GM12878 (cell line): ENCODE measurements around the gene NUP205. TPM values are rescaled to one million over a fixed set of nuclear protein-coding genes. Genes with fewer than 3 reads are reported as not detected.

Source experiments
- ATAC-seq: fragments of 200-7000 bp; cut with Tn5 transposase; 3 replicates; pipeline ENCODE4 v1.9.1; 2020; ENCODE audit warnings: mild to moderate bottlenecking, moderate library complexity
- BruUV-seq: library from RNA; stranded (reverse); fragments of 400-500 nt; replicated peaks from 2 replicates; lab custom pipeline; 2021; lab: Mats Ljungman, UMichigan
- CTCF ChIA-PET: fragments of 300-600 bp; sonication (Branson Sonifier 250); formaldehyde crosslinking; extraction: SDS; loops from one replicate; lab custom pipeline; 2021; ENCODE audit warnings: inconsistent platforms; lab: Yijun Ruan, JAX
- POLR2A ChIA-PET: fragments of 350-600 bp; formaldehyde crosslinking; extraction: SDS; loops from one replicate; lab custom pipeline; 2021; ENCODE audit warnings: inconsistent platforms; lab: Charles Lee
- RAD21 ChIA-PET: fragments of 300-600 bp; sonication (Branson Sonifier 250); formaldehyde crosslinking; loops from one replicate; lab custom pipeline; 2023; ENCODE audit warnings: antibody characterized with exemption; ENCODE audit not compliant: unreplicated experiment; lab: Charles Lee
- SMC1A ChIA-PET: fragments of 300-600 bp; sonication (Branson Sonifier 250); formaldehyde crosslinking; loops from one replicate; lab custom pipeline; 2023; ENCODE audit not compliant: unreplicated experiment, uncharacterized antibody; lab: Charles Lee
- DNase-seq: peaks from one replicate; pipeline ENCODE4 v3.0.0-alpha.2; 2011; ENCODE audit warnings: low read depth, low spot score
- FAIRE-seq: peaks from 3 replicates; lab custom pipeline; 2011; peaks lifted over from hg19 to GRCh38; lab: Jason Lieb, UNC
- H2AFZ ChIP-seq: 2 replicates; pipeline ENCODE4 v1.6.0; 2011; ENCODE audit warnings: low read depth, low read length, control low read depth; ENCODE audit not compliant: control insufficient read depth
- H3K27ac ChIP-seq: 2 replicates; pipeline ENCODE4 v1.5.1; 2011; ENCODE audit warnings: control low read depth; ENCODE audit not compliant: control insufficient read depth, insufficient read depth
- H3K27me3 ChIP-seq, 2 experiments: replicated peaks in 1 of 2; 2 replicates each; pipeline versions ENCODE4 v1.6.0 to v1.6.1; 2011; ENCODE audit warnings: low read length in 1 of 2; ENCODE audit not compliant: control insufficient read depth in 2 of 2, insufficient read depth in 2 of 2
- H3K36me3 ChIP-seq, 2 experiments: 2 replicates each; pipeline ENCODE4 v1.5.1; 2011; ENCODE audit warnings: low read length in 1 of 2; ENCODE audit not compliant: control insufficient read depth in 2 of 2, insufficient read depth in 2 of 2
- H3K4me1 ChIP-seq: 2 replicates; pipeline ENCODE4 v1.6.1; 2011; ENCODE audit warnings: mild to moderate bottlenecking, low read length, moderate library complexity, mixed read lengths; ENCODE audit not compliant: control insufficient read depth, insufficient read depth
- H3K4me2 ChIP-seq: 2 replicates; pipeline ENCODE4 v1.6.0; 2011; ENCODE audit warnings: control low read depth; ENCODE audit not compliant: control insufficient read depth, insufficient read depth
- H3K4me3 ChIP-seq: fragments of 200-600 bp; sonication (generic); 2 replicates; pipeline ENCODE4 v1.5.1; 2016
- H3K79me2 ChIP-seq: 2 replicates; pipeline ENCODE4 v1.6.0; 2011; ENCODE audit warnings: low read length; ENCODE audit not compliant: control insufficient read depth, insufficient read depth
- H3K9ac ChIP-seq: 2 replicates; pipeline ENCODE4 v1.8.0; 2011; ENCODE audit warnings: low read length, control low read depth, mixed read lengths; ENCODE audit not compliant: control insufficient read depth, insufficient read depth
- H3K9me3 ChIP-seq: replicated peaks from 3 replicates; pipeline ENCODE4 v1.5.1; 2011; ENCODE audit warnings: mild to moderate bottlenecking, low read length; ENCODE audit not compliant: control insufficient read depth, insufficient read depth
- H4K20me1 ChIP-seq: 2 replicates; pipeline ENCODE4 v1.6.0; 2011; ENCODE audit not compliant: control insufficient read depth, insufficient read depth
- CEBPB ChIP-seq, 2 experiments: fragments of 150-350 bp in 1 of 2; IDR thresholded peaks; 2 replicates each; pipeline ENCODE4 v1.6.1; 2012 to 2014; ENCODE audit warnings: low read depth in 2 of 2, low read length in 2 of 2, borderline replicate concordance in 1 of 2, inconsistent platforms in 1 of 2
- IKZF2 ChIP-seq, 2 experiments: fragments of 450-650 bp; IDR thresholded peaks; 2 replicates each; pipeline ENCODE4 v1.6.1; 2017; ENCODE audit warnings: mild to moderate bottlenecking in 2 of 2, moderate library complexity in 2 of 2
- LARP7 ChIP-seq: fragments of 450-650 bp; IDR thresholded peaks from 2 replicates; pipeline ENCODE4 v1.6.1; 2017; ENCODE audit warnings: mild to moderate bottlenecking
- RAD21 ChIP-seq: IDR thresholded peaks from 2 replicates; pipeline ENCODE4 v1.6.1; 2011; ENCODE audit warnings: mild to moderate bottlenecking, low read depth, low read length, moderate library complexity; ENCODE audit not compliant: insufficient read depth
- SIN3A ChIP-seq: IDR thresholded peaks from 2 replicates; pipeline ENCODE4 v1.6.1; 2012; ENCODE audit warnings: low read depth, low read length, improper control_type of control experiment
- USF1 ChIP-seq: IDR thresholded peaks from 2 replicates; pipeline ENCODE4 v1.6.1; 2011; ENCODE audit warnings: borderline replicate concordance, low read depth, mild to moderate bottlenecking, moderate library complexity, mixed read lengths, low read length; ENCODE audit not compliant: insufficient read depth; ENCODE audit errors: extremely low read length
- ZZZ3 ChIP-seq: IDR thresholded peaks from 2 replicates; pipeline ENCODE4 v1.6.1; 2011; ENCODE audit warnings: low read depth; ENCODE audit not compliant: control insufficient read depth, insufficient read length
- WGBS: methylation state at CpG from one replicate; pipeline ENCODE4 v1.1.6; 2016; ENCODE audit warnings: low lambda C conversion rate; ENCODE audit not compliant: insufficient replicate concordance, insufficient coverage; ENCODE audit errors: missing lambda C conversion rate; 5-methylcytosine and 5-hydroxymethylcytosine counted together
- in situ Hi-C: fragments of 300-500 bp; cut with MboI; formaldehyde crosslinking; loops from 9 replicates; pipeline ENCODE4 v1.14.3; 2018; ENCODE audit warnings: mixed read lengths
- intact Hi-C: fragments of 100-400 bp; cut with micrococcal nuclease; formaldehyde crosslinking; loops from one replicate; pipeline ENCODE4 v1.14.2; 2022; ENCODE audit not compliant: unreplicated experiment
- polyA plus RNA-seq, 11 experiments: library from polyadenylated mRNA; depleted of rRNA in 4 of 11; unstranded in 6 of 11; stranded (reverse) in 5 of 11; fragments of >200 nt; fragmentation: Nextera tagmentation in 4 of 11; fragmentation: Illumina TruSeq in 1 of 11; extraction: Ambion mirVana in 4 of 11; extraction: Trizol in 1 of 11; gene quantifications; 1 replicate in 1 of 11; 2 replicates in 10 of 11; pipeline versions ENCODE4 v1.2.1 to v1.2.3, GENCODE V29; 2011 to 2016; ENCODE audit warnings: inconsistent platforms in 2 of 11, missing spikeins in 2 of 11, low read depth in 1 of 11
- total RNA-seq, 4 experiments: library from RNA; depleted of rRNA in 3 of 4; stranded (reverse); fragments of >200 nt in 3 of 4; fragmentation: Illumina TruSeq in 1 of 4; extraction: Trizol in 1 of 4; gene quantifications; 2 replicates each; pipeline versions ENCODE4 v1.2.1 to v1.2.3, GENCODE V29; 2013 to 2021
- TF ChIP-seq, protein P1 (sequence below): fragments of 450-650 bp; formaldehyde crosslinking; IDR thresholded peaks from 2 replicates; pipeline ENCODE4 v1.4.0; 2022; ENCODE audit warnings: mild to moderate bottlenecking, moderate library complexity
- TF ChIP-seq, protein P2 (sequence below): fragments of 450-650 bp; IDR thresholded peaks from 2 replicates; pipeline ENCODE4 v1.6.1; 2016; ENCODE audit warnings: mild to moderate bottlenecking, moderate library complexity, borderline replicate concordance
- TF ChIP-seq, protein P3 (sequence below): fragments of 450-650 bp; formaldehyde crosslinking; IDR thresholded peaks from 2 replicates; pipeline ENCODE4 v1.5.0; 2022; ENCODE audit warnings: mild to moderate bottlenecking, missing genetic modification characterization

NUP205 gene
- total and polyA plus RNA-seq, 10 of the 15 experiments (the other 5 are each of a cell fraction or from before 2014, with no cell fraction given): 41.4 to 110 (median 85.9) TPM

DNA sequence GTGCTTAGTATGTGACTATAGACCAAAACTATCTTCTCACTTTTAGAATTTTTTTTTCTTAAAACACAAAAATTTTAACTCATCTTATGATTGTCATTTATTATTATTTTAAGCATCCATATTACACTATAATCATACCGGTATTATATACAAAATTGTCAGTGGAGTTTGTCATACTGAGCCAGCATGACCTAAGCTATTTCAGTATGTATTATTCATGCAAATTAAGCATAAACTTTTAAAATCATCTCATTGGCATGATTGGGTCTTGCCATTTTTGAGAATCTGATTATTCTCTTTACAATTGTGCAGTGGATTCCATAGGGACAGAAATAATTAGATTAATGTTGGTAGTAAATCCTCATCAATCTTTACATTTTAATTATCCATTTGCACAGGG, 58.4 kb downstream of the NUP205 start:
- no TSS peak for BruUV-seq
- Histone ChIP-seq H3K27ac (no peak overlapping the region), H4K20me1 (no peaks in the 10 kb centered on the region), H3K4me2 (no peak overlapping the region), H3K27me3 (no peaks in the 10 kb centered on the region), H2AFZ (no peak overlapping the region), H3K9ac (no peak overlapping the region), H3K4me1 (no peaks in the 10 kb centered on the region), H3K79me2 (no peaks in the 10 kb centered on the region), H3K4me3 (no peak overlapping the region), H3K9me3 (no peaks in the 10 kb centered on the region), H3K36me3 (peaks cover 3 to 14% of the 10 kb centered on the region in 2 experiments)
- 100% methylated on average over 1 of the region's 1 CpG for WGBS
- POLR2A ChIA-PET: no interaction called here
- intact Hi-C loops: loop anchor here (2.0 to 5.0 kb wide), 2 partner anchors 15 to 34 kb away; no protein-coding TSS in a partner anchor
- ATAC-seq: no peak
- SMC1A ChIA-PET: interaction anchor here (0.6 kb wide), 1 partner anchor 146 kb away, joined by 3 read pairs; no protein-coding TSS in a partner anchor
- RAD21 ChIA-PET: no interaction called here
- CTCF ChIA-PET: interaction anchor here (1.6 to 2.0 kb wide), 3 partner anchors 12 to 238 kb away, joined by 3 to 7 read pairs (median 4); no protein-coding TSS in a partner anchor
- no peak for DNase-seq
- FAIRE-seq: no peak
- in situ Hi-C loops: no loop called here
- TF ChIP-seq LARP7: no peak
- TF ChIP-seq RAD21: no peak
- TF ChIP-seq SIN3A: no peak
- TF ChIP-seq, protein P1, sequence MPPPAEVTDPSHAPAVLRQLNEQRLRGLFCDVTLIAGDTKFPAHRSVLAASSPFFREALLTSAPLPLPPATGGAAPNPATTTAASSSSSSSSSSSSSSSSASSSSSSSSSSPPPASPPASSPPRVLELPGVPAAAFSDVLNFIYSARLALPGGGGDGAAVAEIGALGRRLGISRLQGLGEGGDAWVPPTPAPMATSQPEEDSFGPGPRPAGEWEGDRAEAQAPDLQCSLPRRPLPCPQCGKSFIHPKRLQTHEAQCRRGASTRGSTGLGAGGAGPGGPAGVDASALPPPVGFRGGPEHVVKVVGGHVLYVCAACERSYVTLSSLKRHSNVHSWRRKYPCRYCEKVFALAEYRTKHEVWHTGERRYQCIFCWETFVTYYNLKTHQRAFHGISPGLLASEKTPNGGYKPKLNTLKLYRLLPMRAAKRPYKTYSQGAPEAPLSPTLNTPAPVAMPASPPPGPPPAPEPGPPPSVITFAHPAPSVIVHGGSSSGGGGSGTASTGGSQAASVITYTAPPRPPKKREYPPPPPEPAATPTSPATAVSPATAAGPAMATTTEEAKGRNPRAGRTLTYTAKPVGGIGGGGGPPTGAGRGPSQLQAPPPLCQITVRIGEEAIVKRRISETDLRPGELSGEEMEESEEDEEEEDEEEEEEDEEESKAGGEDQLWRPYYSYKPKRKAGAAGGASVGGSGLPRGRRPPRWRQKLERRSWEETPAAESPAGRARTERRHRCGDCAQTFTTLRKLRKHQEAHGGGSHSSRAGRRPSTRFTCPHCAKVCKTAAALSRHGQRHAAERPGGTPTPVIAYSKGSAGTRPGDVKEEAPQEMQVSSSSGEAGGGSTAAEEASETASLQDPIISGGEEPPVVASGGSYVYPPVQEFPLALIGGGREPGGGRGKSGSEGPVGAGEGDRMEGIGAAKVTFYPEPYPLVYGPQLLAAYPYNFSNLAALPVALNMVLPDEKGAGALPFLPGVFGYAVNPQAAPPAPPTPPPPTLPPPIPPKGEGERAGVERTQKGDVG: no peak
- no peak for TF ChIP-seq ZZZ3
- no peak for TF ChIP-seq IKZF2 (IDR thresholded peaks at IDR 0.05)
- TF ChIP-seq, protein P2, sequence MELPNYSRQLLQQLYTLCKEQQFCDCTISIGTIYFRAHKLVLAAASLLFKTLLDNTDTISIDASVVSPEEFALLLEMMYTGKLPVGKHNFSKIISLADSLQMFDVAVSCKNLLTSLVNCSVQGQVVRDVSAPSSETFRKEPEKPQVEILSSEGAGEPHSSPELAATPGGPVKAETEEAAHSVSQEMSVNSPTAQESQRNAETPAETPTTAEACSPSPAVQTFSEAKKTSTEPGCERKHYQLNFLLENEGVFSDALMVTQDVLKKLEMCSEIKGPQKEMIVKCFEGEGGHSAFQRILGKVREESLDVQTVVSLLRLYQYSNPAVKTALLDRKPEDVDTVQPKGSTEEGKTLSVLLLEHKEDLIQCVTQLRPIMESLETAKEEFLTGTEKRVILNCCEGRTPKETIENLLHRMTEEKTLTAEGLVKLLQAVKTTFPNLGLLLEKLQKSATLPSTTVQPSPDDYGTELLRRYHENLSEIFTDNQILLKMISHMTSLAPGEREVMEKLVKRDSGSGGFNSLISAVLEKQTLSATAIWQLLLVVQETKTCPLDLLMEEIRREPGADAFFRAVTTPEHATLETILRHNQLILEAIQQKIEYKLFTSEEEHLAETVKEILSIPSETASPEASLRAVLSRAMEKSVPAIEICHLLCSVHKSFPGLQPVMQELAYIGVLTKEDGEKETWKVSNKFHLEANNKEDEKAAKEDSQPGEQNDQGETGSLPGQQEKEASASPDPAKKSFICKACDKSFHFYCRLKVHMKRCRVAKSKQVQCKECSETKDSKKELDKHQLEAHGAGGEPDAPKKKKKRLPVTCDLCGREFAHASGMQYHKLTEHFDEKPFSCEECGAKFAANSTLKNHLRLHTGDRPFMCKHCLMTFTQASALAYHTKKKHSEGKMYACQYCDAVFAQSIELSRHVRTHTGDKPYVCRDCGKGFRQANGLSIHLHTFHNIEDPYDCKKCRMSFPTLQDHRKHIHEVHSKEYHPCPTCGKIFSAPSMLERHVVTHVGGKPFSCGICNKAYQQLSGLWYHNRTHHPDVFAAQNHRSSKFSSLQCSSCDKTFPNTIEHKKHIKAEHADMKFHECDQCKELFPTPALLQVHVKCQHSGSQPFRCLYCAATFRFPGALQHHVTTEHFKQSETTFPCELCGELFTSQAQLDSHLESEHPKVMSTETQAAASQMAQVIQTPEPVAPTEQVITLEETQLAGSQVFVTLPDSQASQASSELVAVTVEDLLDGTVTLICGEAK: no peak
- TF ChIP-seq CEBPB (IDR thresholded peaks at IDR 0.05; ENCODE audit: borderline replicate concordance in 1 of 2, low read depth in 2 of 2, low read length in 2 of 2): no peak
- TF ChIP-seq, protein P3, sequence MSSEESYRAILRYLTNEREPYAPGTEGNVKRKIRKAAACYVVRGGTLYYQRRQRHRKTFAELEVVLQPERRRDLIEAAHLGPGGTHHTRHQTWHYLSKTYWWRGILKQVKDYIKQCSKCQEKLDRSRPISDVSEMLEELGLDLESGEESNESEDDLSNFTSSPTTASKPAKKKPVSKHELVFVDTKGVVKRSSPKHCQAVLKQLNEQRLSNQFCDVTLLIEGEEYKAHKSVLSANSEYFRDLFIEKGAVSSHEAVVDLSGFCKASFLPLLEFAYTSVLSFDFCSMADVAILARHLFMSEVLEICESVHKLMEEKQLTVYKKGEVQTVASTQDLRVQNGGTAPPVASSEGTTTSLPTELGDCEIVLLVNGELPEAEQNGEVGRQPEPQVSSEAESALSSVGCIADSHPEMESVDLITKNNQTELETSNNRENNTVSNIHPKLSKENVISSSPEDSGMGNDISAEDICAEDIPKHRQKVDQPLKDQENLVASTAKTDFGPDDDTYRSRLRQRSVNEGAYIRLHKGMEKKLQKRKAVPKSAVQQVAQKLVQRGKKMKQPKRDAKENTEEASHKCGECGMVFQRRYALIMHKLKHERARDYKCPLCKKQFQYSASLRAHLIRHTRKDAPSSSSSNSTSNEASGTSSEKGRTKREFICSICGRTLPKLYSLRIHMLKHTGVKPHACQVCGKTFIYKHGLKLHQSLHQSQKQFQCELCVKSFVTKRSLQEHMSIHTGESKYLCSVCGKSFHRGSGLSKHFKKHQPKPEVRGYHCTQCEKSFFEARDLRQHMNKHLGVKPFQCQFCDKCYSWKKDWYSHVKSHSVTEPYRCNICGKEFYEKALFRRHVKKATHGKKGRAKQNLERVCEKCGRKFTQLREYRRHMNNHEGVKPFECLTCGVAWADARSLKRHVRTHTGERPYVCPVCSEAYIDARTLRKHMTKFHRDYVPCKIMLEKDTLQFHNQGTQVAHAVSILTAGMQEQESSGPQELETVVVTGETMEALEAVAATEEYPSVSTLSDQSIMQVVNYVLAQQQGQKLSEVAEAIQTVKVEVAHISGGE (CRISPR knock-in tag): no peak
- no peak for TF ChIP-seq USF1
